Prostate gland (tissue), 2 donors: Measurements from ENCODE around the gene GZF1. TPM values are rescaled to one million over a fixed set of nuclear protein-coding genes. Genes with fewer than 3 reads are reported as not detected.

Experiments
- DNase-seq: peaks from one replicate; pipeline ENCODE4 v3.0.0-alpha.2; 2019; ENCODE audit warnings: low spot score
- H3K27ac ChIP-seq, 2 donors: fragments of 200-600 bp; sonication (generic); 2 replicates each; pipeline ENCODE4 v1.5.1; 2017 to 2019
- H3K27me3 ChIP-seq: fragments of 200-600 bp; sonication (generic); replicated peaks from 2 replicates; pipeline ENCODE4 v1.5.1; 2019; ENCODE audit not compliant: insufficient read depth
- H3K36me3 ChIP-seq, 2 donors: fragments of 200-600 bp; sonication (generic); 1 replicate in 1 of 2; 2 replicates in 1 of 2; pipeline versions ENCODE4 v1.5.1 to v1.8.1; 2017 to 2019
- H3K4me1 ChIP-seq: fragments of 200-600 bp; sonication (generic); replicated peaks from 2 replicates; pipeline ENCODE4 v1.5.1; 2019
- H3K4me3 ChIP-seq, 2 donors: fragments of 200-600 bp; sonication (generic); 2 replicates each; pipeline ENCODE4 v1.5.1; 2017 to 2019
- H3K9me3 ChIP-seq: fragments of 200-600 bp; sonication (generic); 2 replicates; pipeline ENCODE4 v1.5.1; 2017
- POLR2A ChIP-seq: fragments of 450-650 bp; IDR thresholded peaks from one replicate; pipeline ENCODE4 v1.6.1; 2016; ENCODE audit warnings: antibody characterized with exemption, mild to moderate bottlenecking
- POLR2AphosphoS5 ChIP-seq: sonication (generic); formaldehyde crosslinking; IDR thresholded peaks from one replicate; pipeline ENCODE4 v1.6.1; 2017; ENCODE audit warnings: antibody characterized with exemption
- WGBS: methylation state at CpG from one replicate; pipeline ENCODE4 v1.1.5; 2018; 5-methylcytosine and 5-hydroxymethylcytosine counted together
- intact Hi-C: fragments of 100-400 bp; cut with DNase I; formaldehyde crosslinking; loops from one replicate; pipeline ENCODE4 v1.14.2; 2022
- total RNA-seq, 2 donors: library from RNA; depleted of rRNA; stranded (reverse); fragments of >200 nt; gene quantifications; one replicate each; pipeline ENCODE4 v1.1.0, GENCODE V29; 2016
- TF ChIP-seq, protein P1 (sequence below), 4 experiments: fragments of 200-600 bp in 2 of 4; fragments of 450-650 bp in 2 of 4; sonication (generic) in 2 of 4; IDR thresholded peaks; 1 replicate in 3 of 4; 2 replicates in 1 of 4; pipeline ENCODE4 v1.5.1; 2016 to 2019; ENCODE audit warnings: antibody characterized with exemption in 4 of 4, mild to moderate bottlenecking in 2 of 4, moderate library complexity in 2 of 4

GZF1 gene
- total RNA-seq, 2 donors from 2014 or later: 9.4 to 45.3 TPM

DNA sequence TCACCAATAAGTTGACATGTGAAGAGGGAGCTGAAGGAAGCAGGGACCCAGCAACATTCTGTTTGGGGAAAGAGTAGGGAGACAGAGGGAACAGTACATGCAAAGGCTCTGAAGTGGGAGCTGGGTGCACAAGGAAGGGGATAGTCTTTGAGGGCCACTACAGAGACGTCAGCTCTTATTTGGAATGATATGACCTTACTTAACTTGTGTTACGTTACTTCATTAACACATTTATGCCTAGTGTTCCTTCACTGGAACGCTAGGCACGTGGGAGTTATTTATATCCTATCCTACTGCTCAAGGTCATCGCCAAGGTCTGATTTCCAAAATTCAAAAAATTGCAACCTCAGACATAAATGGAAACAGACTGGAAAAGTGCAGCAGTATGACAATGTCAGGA lies 39.1 kb downstream of the GZF1 start:
- H3K4me1 ChIP-seq: no peaks in the 10 kb centered on the region
- H3K9me3 ChIP-seq: no peaks in the 10 kb centered on the region
- no peak for DNase-seq
- H3K27me3 ChIP-seq: no peaks in the 10 kb centered on the region
- H3K27ac ChIP-seq: no peak overlapping the region
- H3K4me3 ChIP-seq: no peak overlapping the region
- WGBS: 94% methylated on average over 5 of the region's 5 CpGs
- H3K36me3 ChIP-seq: no peaks in the 10 kb centered on the region
- intact Hi-C loops: no loop called here
- TF ChIP-seq, protein P1, sequence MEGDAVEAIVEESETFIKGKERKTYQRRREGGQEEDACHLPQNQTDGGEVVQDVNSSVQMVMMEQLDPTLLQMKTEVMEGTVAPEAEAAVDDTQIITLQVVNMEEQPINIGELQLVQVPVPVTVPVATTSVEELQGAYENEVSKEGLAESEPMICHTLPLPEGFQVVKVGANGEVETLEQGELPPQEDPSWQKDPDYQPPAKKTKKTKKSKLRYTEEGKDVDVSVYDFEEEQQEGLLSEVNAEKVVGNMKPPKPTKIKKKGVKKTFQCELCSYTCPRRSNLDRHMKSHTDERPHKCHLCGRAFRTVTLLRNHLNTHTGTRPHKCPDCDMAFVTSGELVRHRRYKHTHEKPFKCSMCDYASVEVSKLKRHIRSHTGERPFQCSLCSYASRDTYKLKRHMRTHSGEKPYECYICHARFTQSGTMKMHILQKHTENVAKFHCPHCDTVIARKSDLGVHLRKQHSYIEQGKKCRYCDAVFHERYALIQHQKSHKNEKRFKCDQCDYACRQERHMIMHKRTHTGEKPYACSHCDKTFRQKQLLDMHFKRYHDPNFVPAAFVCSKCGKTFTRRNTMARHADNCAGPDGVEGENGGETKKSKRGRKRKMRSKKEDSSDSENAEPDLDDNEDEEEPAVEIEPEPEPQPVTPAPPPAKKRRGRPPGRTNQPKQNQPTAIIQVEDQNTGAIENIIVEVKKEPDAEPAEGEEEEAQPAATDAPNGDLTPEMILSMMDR (IDR thresholded peaks at IDR 0.05): no peak
- TF ChIP-seq POLR2AphosphoS5 (no peak), POLR2A (no peak)

DNA sequence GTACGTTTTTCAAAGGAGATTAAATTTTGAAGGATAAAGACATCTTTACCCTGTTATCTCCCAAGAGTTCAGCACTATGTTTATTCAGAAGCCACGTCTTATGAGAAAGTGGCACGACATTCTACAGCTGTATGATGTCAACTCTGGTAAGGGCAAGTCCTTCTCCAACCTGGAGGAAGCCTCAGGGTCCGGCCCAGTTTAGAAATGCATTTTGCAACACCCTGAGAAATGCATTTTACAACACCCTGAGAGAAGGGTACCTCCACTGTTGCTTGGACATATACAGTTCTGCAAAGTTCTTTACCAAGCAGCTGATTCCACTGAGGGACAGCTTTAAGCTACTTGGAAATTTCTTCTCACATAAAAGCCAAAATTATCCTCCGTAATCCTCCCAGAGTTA lies 41.8 kb downstream of the GZF1 start:
- Histone ChIP-seq H3K27ac (no peak overlapping the region), H3K36me3 (no peaks in the 10 kb centered on the region), H3K9me3 (no peaks in the 10 kb centered on the region), H3K4me3 (no peak overlapping the region), H3K27me3 (no peaks in the 10 kb centered on the region), H3K4me1 (no peaks in the 10 kb centered on the region)
- TF ChIP-seq POLR2A: no peak
- DNase-seq: no peak
- intact Hi-C loops: no loop called here
- WGBS: 53% methylated on average over 5 of the region's 5 CpGs

DNA sequence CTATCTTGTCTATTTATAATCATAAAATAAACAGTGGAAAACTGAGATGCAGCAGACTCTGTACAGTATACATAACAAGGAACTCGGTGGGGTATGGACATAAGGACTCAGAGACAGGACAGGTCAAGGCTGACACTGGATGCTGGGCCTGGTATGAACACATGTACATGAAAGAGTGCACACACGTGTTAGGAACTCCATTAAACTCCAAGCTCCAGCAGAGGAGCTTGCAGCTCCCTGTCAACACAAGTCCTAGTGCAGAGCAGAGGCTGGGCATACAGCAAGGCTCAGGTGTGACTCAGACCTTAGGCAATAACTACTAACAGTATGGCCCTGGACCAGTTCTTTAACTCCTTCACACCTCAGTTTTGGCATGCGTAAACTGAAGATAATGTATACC lies 42.2 kb downstream of the GZF1 start:
- no peak overlapping the region for H3K27ac ChIP-seq
- H3K36me3 ChIP-seq: no peaks in the 10 kb centered on the region
- no peaks in the 10 kb centered on the region for H3K9me3 ChIP-seq
- WGBS: 44% methylated on average over 3 of the region's 3 CpGs
- DNase-seq: no peak
- intact Hi-C loops: no loop called here
- no peak overlapping the region for H3K4me3 ChIP-seq
- TF ChIP-seq POLR2A: no peak
- H3K4me1 ChIP-seq: no peaks in the 10 kb centered on the region
- no peaks in the 10 kb centered on the region for H3K27me3 ChIP-seq

DNA sequence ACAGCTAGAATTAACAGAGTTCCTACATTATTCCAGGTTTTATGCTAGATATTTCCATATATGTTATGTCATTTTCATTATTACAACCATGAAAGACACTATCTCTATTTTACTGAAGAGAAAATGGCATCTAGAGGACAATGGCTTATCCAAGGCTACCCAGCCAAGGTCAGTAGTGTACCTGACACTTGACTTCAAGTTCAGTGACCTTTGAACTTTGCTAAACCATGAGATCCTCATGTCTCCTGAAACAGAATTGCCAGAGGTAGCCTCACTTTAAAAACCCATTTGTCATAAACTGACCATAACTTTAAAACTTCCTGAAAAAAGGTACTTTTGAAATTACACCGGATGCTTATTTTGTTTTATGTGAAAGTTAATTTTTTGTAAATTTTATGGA lies 44.9 kb downstream of the GZF1 start:
- no peak for TF ChIP-seq POLR2A
- TF ChIP-seq, protein P1 (IDR thresholded peaks at IDR 0.05): no peak
- no peaks in the 10 kb centered on the region for H3K27me3 ChIP-seq
- WGBS: 93% methylated on average over 1 of the region's 1 CpG
- H3K4me1 ChIP-seq: no peaks in the 10 kb centered on the region
- no peak for DNase-seq
- no peaks in the 10 kb centered on the region for H3K36me3 ChIP-seq
- no peak overlapping the region for H3K27ac ChIP-seq
- H3K9me3 ChIP-seq: no peaks in the 10 kb centered on the region
- intact Hi-C loops: no loop called here
- H3K4me3 ChIP-seq: no peak overlapping the region

DNA sequence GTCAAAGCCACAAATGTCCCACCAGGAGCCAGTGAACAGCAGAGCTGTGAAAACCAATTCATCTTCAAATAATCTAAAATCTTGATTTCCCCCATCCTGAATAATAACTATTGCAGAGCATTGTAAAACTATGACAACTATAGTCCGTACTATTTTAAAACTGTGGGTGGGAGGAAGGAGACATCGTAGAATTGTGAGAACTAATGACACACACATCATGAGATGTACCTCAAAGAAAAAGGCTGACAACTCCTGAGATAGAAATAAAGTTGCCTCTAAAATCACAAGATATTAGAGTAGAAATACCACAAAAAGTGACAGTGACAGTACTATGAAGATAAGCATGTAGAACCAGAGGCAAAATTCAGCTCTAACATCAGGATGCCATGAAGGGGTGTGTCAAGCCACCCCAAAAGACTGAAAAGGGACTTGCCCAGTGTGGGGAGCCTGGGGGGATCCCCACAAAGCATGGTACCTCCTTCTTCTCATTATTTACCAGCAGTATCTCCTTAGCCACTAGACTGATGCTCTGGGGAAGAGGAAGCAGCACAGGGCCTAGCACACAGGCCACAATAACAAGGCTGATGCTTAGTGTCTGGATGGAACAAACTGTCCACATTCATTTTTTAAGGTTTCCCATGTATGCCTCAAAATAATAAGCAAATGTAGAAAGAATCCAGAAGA lies 45.9 kb downstream of the GZF1 start:
- Histone ChIP-seq H3K27me3 (no peaks in the 10 kb centered on the region), H3K4me1 (no peaks in the 10 kb centered on the region), H3K9me3 (no peaks in the 10 kb centered on the region), H3K36me3 (no peaks in the 10 kb centered on the region), H3K27ac (no peak overlapping the region), H3K4me3 (no peak overlapping the region)
- DNase-seq: no peak
- intact Hi-C loops: no loop called here
- no peak for TF ChIP-seq POLR2A
- 89% methylated on average over 2 of the region's 2 CpGs for WGBS

DNA sequence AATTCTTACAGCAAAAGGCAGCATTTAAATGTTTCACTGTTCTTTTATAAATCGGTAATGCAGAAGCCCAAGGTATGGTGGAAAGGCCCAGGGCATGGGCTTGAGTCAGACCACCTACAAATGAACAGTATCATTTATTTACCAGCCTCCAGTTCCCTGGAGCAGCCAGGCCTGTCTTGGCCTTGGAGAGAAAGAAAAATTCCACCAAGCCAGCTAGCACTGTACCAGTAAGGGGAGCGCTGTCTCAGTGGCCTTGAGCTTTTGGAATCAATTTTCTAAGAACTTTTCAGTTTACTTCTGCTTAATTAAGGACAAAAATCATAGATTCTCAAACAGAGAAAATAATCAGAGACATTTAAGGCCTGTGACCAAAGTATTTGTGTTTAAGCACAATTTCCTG lies 47.0 kb downstream of the GZF1 start:
- Histone ChIP-seq H3K27ac (no peak overlapping the region), H3K4me1 (no peaks in the 10 kb centered on the region), H3K4me3 (no peak overlapping the region), H3K36me3 (no peaks in the 10 kb centered on the region), H3K27me3 (no peaks in the 10 kb centered on the region), H3K9me3 (no peaks in the 10 kb centered on the region)
- WGBS: 93% methylated on average over 2 of the region's 2 CpGs
- DNase-seq: no peak
- TF ChIP-seq POLR2A: no peak
- no peak for TF ChIP-seq POLR2AphosphoS5
- TF ChIP-seq, protein P1 (IDR thresholded peaks at IDR 0.05): no peak
- intact Hi-C loops: no loop called here
